A549 treated with Hydrocortisone at 1 μM for 4 hours (cell line): ENCODE data around the gene PIM3. TPM values are rescaled to one million over a fixed set of nuclear protein-coding genes. Genes with fewer than 3 reads are reported as not detected.

Experiments
- total RNA-seq: library from RNA; stranded (reverse); fragments of 200-300 nt; extraction: Qiagen RNA extraction; gene quantifications from 5 replicates; pipeline ENCODE4 v1.2.3, GENCODE V29; 2022

PIM3 gene
- total RNA-seq = 47.7 to 76.4 TPM (median 72.4 TPM) in 5 replicates

GRCh38 chr22:49960159-49961004, at the start of gene PIM3:
Gene PIM3 (plus strand): TSS chr22:49960772. CDS start chr22:49960948, 176 bp downstream.

GRCh38 chr22:49917974-49918910, 42.3 kb upstream of the PIM3 start, which contains the start of the genes ALG12 and CRELD2:
Gene ALG12 (minus strand): TSS chr22:49918438. CDS start chr22:49913765, 4,673 bp downstream.
Gene CRELD2 (plus strand): TSS chr22:49918634. CDS start chr22:49918770, 136 bp downstream.

GRCh38 chr22:50012211-50013181, 51.9 kb downstream of the PIM3 start, which contains the start of gene IL17REL:
Gene IL17REL (minus strand): TSS chr22:50012765. CDS start chr22:50012646, 119 bp downstream.

Other genes starting within 250 kb of the PIM3 start
- gene BRD1, start 132.9 kb upstream of the PIM3 start, total RNA-seq = 13.0 to 16.3 TPM (median 15.1 TPM) in 5 replicates
- gene ZBED4, start 106.9 kb upstream of the PIM3 start, total RNA-seq = 9.0 to 14.3 TPM (median 11.9 TPM) in 5 replicates
- gene ALG12, start 42.3 kb upstream of the PIM3 start, total RNA-seq = 7.5 to 13.8 TPM (median 10.1 TPM) in 5 replicates
- 22.4 to 28.9 TPM (median 28.0 TPM) in 5 replicates for gene CRELD2, start 42.1 kb upstream of the PIM3 start, total RNA-seq
- gene IL17REL, start 52.0 kb downstream of the PIM3 start, total RNA-seq = 0.05 to 0.06 TPM in 2 of 5 replicates, not detected in the others
- not detected in 5 replicates for gene TTLL8, start 97.5 kb downstream of the PIM3 start, total RNA-seq
- gene MLC1, start 124.7 kb downstream of the PIM3 start, total RNA-seq = 0.02 TPM in 1 of 5 replicates, not detected in the others
- 0.03 TPM in 1 of 5 replicates, not detected in the others for gene MOV10L1, start 129.2 kb downstream of the PIM3 start, total RNA-seq
- 5.0 to 5.8 TPM (median 5.5 TPM) in 5 replicates for gene PANX2, start 210.0 kb downstream of the PIM3 start, total RNA-seq
- 24.5 to 36.3 TPM (median 35.2 TPM) in 5 replicates for gene TRABD, start 225.1 kb downstream of the PIM3 start, total RNA-seq
- gene SELENOO, start 240.2 kb downstream of the PIM3 start, total RNA-seq = 16.1 to 20.4 TPM (median 19.0 TPM) in 5 replicates